Measurements from ENCODE around the gene DEFB113.
"Not testable (repeated sequence)": the region's sequence is repeated elsewhere in the genome, so short reads cannot be mapped to it uniquely, and the experiment has no call there.

Gene DEFB113

GRCh38 chr6:49950415-49950751, 19.0 kb downstream of the DEFB113 start:
- Mint-ChIP-seq H3K4me3 (no peak overlapping the region), H3K9me3 (no peaks in the 10 kb centered on the region), H3K27ac (no peak overlapping the region), H3K27me3 (no peaks in the 10 kb centered on the region), H3K4me1 (no peaks in the 10 kb centered on the region), H3K36me3 (no peaks in the 10 kb centered on the region)

- Mint-ChIP-seq H3K9me3 (no peaks in the 10 kb centered on the region), H3K27me3 (no peaks in the 10 kb centered on the region), H3K4me3 (no peak overlapping the region), H3K36me3 (no peaks in the 10 kb centered on the region), H3K27ac (no peak overlapping the region), H3K4me1 (no peaks in the 10 kb centered on the region)
These were observed 20.4 kb downstream of the DEFB113 start for GRCh38 chr6:49949062-49949461.

GRCh38 chr6:49946835-49947234, 22.6 kb downstream of the DEFB113 start:
- Mint-ChIP-seq H3K36me3 (no peaks in the 10 kb centered on the region), H3K27ac (no peak overlapping the region), H3K9me3 (no peaks in the 10 kb centered on the region), H3K27me3 (no peaks in the 10 kb centered on the region), H3K4me1 (no peaks in the 10 kb centered on the region), H3K4me3 (no peak overlapping the region)

GRCh38 chr6:49944068-49944467, 25.4 kb downstream of the DEFB113 start:
- H3K4me3 Mint-ChIP-seq, H3K9me3 Mint-ChIP-seq, H3K27me3 Mint-ChIP-seq, H3K27ac Mint-ChIP-seq, H3K4me1 Mint-ChIP-seq, H3K36me3 Mint-ChIP-seq: not testable (repeated sequence)

- no peaks in the 10 kb centered on the region for H3K4me1 Mint-ChIP-seq
- H3K27me3 Mint-ChIP-seq = no peaks in the 10 kb centered on the region
- no peaks in the 10 kb centered on the region for H3K36me3 Mint-ChIP-seq
- no peaks in the 10 kb centered on the region for H3K9me3 Mint-ChIP-seq
- no peak overlapping the region for H3K4me3 Mint-ChIP-seq
- no peak overlapping the region for H3K27ac Mint-ChIP-seq
These were observed 29.4 kb downstream of the DEFB113 start for GRCh38 chr6:49939993-49940498.

GRCh38 chr6:49937811-49938210, 31.6 kb downstream of the DEFB113 start:
- no peaks in the 10 kb centered on the region for H3K4me1 Mint-ChIP-seq
- no peak overlapping the region for H3K27ac Mint-ChIP-seq

GRCh38 chr6:49937017-49937416, 32.4 kb downstream of the DEFB113 start:
- no peaks in the 10 kb centered on the region for H3K4me1 Mint-ChIP-seq
- H3K9me3 Mint-ChIP-seq = no peaks in the 10 kb centered on the region
- no peak overlapping the region for H3K4me3 Mint-ChIP-seq
- no peaks in the 10 kb centered on the region for H3K27me3 Mint-ChIP-seq
- no peak overlapping the region for H3K27ac Mint-ChIP-seq
- no peaks in the 10 kb centered on the region for H3K36me3 Mint-ChIP-seq

More at GRCh38 chr6:49937811-49938210, 31.6 kb downstream of the DEFB113 start:
- Mint-ChIP-seq H3K4me3 (no peak overlapping the region), H3K36me3 (no peaks in the 10 kb centered on the region), H3K9me3 (no peaks in the 10 kb centered on the region), H3K27me3 (no peaks in the 10 kb centered on the region)

- no peaks in the 10 kb centered on the region for H3K27me3 Mint-ChIP-seq
- H3K4me1 Mint-ChIP-seq = no peaks in the 10 kb centered on the region
- H3K36me3 Mint-ChIP-seq = no peaks in the 10 kb centered on the region
- H3K4me3 Mint-ChIP-seq = no peak overlapping the region
- H3K27ac Mint-ChIP-seq = no peak overlapping the region
- H3K9me3 Mint-ChIP-seq = no peaks in the 10 kb centered on the region
These were observed 34.0 kb downstream of the DEFB113 start for GRCh38 chr6:49935387-49935786.

- no peaks in the 10 kb centered on the region for H3K27me3 Mint-ChIP-seq
- H3K4me1 Mint-ChIP-seq = no peaks in the 10 kb centered on the region
- H3K36me3 Mint-ChIP-seq = no peaks in the 10 kb centered on the region
- no peak overlapping the region for H3K4me3 Mint-ChIP-seq
- H3K9me3 Mint-ChIP-seq = no peaks in the 10 kb centered on the region
- no peak overlapping the region for H3K27ac Mint-ChIP-seq
These were observed 34.7 kb downstream of the DEFB113 start for GRCh38 chr6:49934770-49935169.

GRCh38 chr6:49933526-49933925, 35.9 kb downstream of the DEFB113 start:
- Mint-ChIP-seq H3K27ac (no peak overlapping the region), H3K4me1 (no peaks in the 10 kb centered on the region), H3K36me3 (no peaks in the 10 kb centered on the region), H3K4me3 (no peak overlapping the region), H3K9me3 (no peaks in the 10 kb centered on the region), H3K27me3 (no peaks in the 10 kb centered on the region)

GRCh38 chr6:49929340-49929739, 40.1 kb downstream of the DEFB113 start:
- peaks cover 7% of the 10 kb centered on the region for H3K9me3 Mint-ChIP-seq
- no peak overlapping the region for H3K4me3 Mint-ChIP-seq
- no peaks in the 10 kb centered on the region for H3K4me1 Mint-ChIP-seq
- H3K27ac Mint-ChIP-seq = no peak overlapping the region
- H3K27me3 Mint-ChIP-seq = no peaks in the 10 kb centered on the region
- no peaks in the 10 kb centered on the region for H3K36me3 Mint-ChIP-seq

GRCh38 chr6:49923826-49924225, 45.6 kb downstream of the DEFB113 start:
- H3K9me3 Mint-ChIP-seq = peaks cover 7% of the 10 kb centered on the region
- H3K36me3 Mint-ChIP-seq = no peaks in the 10 kb centered on the region
- H3K4me1 Mint-ChIP-seq = no peaks in the 10 kb centered on the region
- H3K27me3 Mint-ChIP-seq = no peaks in the 10 kb centered on the region
- no peak overlapping the region for H3K4me3 Mint-ChIP-seq
- H3K27ac Mint-ChIP-seq = no peak overlapping the region

- Mint-ChIP-seq H3K27ac (no peak overlapping the region), H3K36me3 (no peaks in the 10 kb centered on the region), H3K9me3 (peaks cover 10% of the 10 kb centered on the region), H3K4me3 (no peak overlapping the region), H3K4me1 (no peaks in the 10 kb centered on the region), H3K27me3 (no peaks in the 10 kb centered on the region)
These were observed 49.3 kb downstream of the DEFB113 start for GRCh38 chr6:49919935-49920644.

- no peaks in the 10 kb centered on the region for H3K4me1 Mint-ChIP-seq
- H3K27me3 Mint-ChIP-seq = no peaks in the 10 kb centered on the region
- no peak overlapping the region for H3K27ac Mint-ChIP-seq
- H3K36me3 Mint-ChIP-seq = no peaks in the 10 kb centered on the region
- H3K9me3 Mint-ChIP-seq = peaks cover 10% of the 10 kb centered on the region
- H3K4me3 Mint-ChIP-seq = no peak overlapping the region
These were observed 50.2 kb downstream of the DEFB113 start for GRCh38 chr6:49919261-49919660.

- no peaks in the 10 kb centered on the region for H3K36me3 Mint-ChIP-seq
- peaks cover 10% of the 10 kb centered on the region for H3K9me3 Mint-ChIP-seq
- no peaks in the 10 kb centered on the region for H3K27me3 Mint-ChIP-seq
These were observed 50.6 kb downstream of the DEFB113 start for GRCh38 chr6:49918787-49919186.

More at GRCh38 chr6:49918787-49919186, 50.6 kb downstream of the DEFB113 start:
- Mint-ChIP-seq H3K4me1 (no peaks in the 10 kb centered on the region), H3K27ac (no peak overlapping the region), H3K4me3 (no peak overlapping the region)
